ENCODE data around the gene NR5A2.

NR5A2 gene

DNA sequence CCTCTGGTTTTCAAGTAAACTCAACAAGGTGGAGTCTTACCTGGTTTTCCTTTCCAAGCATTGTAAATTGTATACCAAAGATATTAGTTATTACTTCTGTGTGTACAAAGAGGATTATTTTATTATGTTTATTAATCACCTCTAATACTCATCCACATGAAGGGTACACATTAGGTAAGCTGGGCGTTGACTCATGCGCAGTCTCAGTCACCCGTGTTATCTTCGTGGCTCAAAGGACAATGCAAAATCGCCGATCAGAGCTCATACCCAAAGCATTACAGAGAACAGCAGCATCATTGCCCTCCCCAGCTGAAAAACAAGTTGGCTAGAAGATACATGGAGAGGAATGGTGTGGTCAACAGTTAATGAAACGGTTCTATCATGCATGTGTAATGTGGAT, 148.7 kb downstream of the NR5A2 start:
- H3K27ac ChIP-seq: no peak overlapping the region

DNA sequence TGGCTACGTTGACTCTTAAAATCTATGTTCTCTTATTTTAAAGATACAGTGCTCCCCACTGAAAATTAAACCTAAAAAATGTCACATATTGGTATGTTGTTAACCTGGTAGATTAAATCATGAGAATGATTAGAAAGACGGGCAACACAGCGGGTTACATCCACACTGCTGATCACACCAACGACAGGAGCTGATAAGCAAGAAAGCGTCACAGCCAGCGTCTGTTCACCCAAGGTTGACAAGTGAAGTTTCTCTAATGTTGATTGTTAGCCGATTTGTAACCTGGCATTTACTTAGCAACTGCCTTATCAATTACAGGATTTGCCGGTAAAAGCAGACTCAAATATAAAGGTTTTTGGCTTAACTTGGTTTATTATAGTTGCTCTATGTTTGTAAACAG, 149.3 kb downstream of the NR5A2 start:
- Histone ChIP-seq H3K9me3 (no peaks in the 10 kb centered on the region), H3K36me3 (no peaks in the 10 kb centered on the region), H3K27ac (no peak overlapping the region), H3K4me3 (no peak overlapping the region), H3K27me3 (no peaks in the 10 kb centered on the region), H3K4me1 (no peaks in the 10 kb centered on the region)
- TF ChIP-seq, protein P1, sequence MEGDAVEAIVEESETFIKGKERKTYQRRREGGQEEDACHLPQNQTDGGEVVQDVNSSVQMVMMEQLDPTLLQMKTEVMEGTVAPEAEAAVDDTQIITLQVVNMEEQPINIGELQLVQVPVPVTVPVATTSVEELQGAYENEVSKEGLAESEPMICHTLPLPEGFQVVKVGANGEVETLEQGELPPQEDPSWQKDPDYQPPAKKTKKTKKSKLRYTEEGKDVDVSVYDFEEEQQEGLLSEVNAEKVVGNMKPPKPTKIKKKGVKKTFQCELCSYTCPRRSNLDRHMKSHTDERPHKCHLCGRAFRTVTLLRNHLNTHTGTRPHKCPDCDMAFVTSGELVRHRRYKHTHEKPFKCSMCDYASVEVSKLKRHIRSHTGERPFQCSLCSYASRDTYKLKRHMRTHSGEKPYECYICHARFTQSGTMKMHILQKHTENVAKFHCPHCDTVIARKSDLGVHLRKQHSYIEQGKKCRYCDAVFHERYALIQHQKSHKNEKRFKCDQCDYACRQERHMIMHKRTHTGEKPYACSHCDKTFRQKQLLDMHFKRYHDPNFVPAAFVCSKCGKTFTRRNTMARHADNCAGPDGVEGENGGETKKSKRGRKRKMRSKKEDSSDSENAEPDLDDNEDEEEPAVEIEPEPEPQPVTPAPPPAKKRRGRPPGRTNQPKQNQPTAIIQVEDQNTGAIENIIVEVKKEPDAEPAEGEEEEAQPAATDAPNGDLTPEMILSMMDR (IDR thresholded peaks at IDR 0.05): no peak
- no peak for DNase-seq
- intact Hi-C loops (cut with DNase I; ENCODE audit: low total_unique reads): no loop called here

More for the DNA sequence above, 148.7 kb downstream of the NR5A2 start:
- intact Hi-C loops (cut with DNase I; ENCODE audit: low total_unique reads): no loop called here
- H3K9me3 ChIP-seq: no peaks in the 10 kb centered on the region
- TF ChIP-seq, protein P1 (IDR thresholded peaks at IDR 0.05): no peak
- H3K4me3 ChIP-seq: no peak overlapping the region
- DNase-seq: no peak
- H3K4me1 ChIP-seq: no peaks in the 10 kb centered on the region
- H3K36me3 ChIP-seq: no peaks in the 10 kb centered on the region
- no peaks in the 10 kb centered on the region for H3K27me3 ChIP-seq

DNA sequence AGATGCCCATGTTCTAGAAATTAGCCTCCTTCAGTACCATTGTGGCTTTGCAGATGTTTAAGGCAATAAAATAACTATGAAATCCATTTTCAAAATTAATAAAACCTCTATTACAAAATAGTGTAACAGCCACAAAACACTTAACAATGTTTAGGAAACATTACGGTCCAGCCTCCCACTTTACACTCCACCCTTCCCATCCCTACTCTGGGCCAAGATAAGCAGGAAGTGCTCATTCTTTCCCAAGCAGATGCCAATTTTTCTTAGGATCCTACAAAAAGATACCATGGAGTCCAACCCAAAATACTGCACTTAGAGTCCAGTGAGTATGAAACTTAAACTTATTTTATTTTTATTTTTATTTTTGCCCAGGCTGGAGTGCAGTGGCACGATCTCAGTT, 150.8 kb downstream of the NR5A2 start:
- TF ChIP-seq, protein P1 (IDR thresholded peaks at IDR 0.05): no peak
- H3K27me3 ChIP-seq: no peaks in the 10 kb centered on the region
- no peaks in the 10 kb centered on the region for H3K9me3 ChIP-seq
- H3K4me3 ChIP-seq: no peak overlapping the region
- no peaks in the 10 kb centered on the region for H3K4me1 ChIP-seq
- DNase-seq: no peak
- intact Hi-C loops (cut with DNase I; ENCODE audit: low total_unique reads): no loop called here
- no peak overlapping the region for H3K27ac ChIP-seq
- no peaks in the 10 kb centered on the region for H3K36me3 ChIP-seq

- Histone ChIP-seq H3K36me3 (no peaks in the 10 kb centered on the region), H3K27ac (no peak overlapping the region), H3K9me3 (no peaks in the 10 kb centered on the region), H3K4me3 (no peak overlapping the region), H3K4me1 (no peaks in the 10 kb centered on the region), H3K27me3 (no peaks in the 10 kb centered on the region)
- TF ChIP-seq, protein P1 (IDR thresholded peaks at IDR 0.05): no peak
- no peak for DNase-seq
- intact Hi-C loops (cut with DNase I; ENCODE audit: low total_unique reads): no loop called here
Observed at GRCh38 chr1:200179126-200179780, 151.7 kb downstream of the NR5A2 start.

DNA sequence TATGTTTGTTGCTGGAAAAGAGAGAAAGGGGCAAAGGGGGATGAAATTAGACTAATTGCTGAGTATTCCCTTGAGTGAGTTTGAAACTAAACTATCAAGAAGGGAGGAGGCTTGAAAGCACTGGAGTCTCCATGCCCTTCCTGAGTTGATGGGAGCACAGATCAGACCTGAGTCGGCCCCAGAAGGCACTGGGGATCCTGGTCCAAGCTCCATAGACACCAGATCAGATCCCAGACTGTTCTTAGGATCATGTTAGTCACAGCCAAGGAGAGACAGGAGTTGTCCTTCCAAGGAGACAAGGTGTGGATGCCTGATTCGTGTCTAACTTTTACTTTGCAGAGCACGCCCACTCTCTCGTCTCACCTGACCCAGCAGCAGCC, 152.3 kb downstream of the NR5A2 start:
- Histone ChIP-seq H3K9me3 (no peaks in the 10 kb centered on the region), H3K4me3 (no peak overlapping the region), H3K36me3 (no peaks in the 10 kb centered on the region), H3K27me3 (no peaks in the 10 kb centered on the region), H3K27ac (no peak overlapping the region), H3K4me1 (no peaks in the 10 kb centered on the region)
- intact Hi-C loops (cut with DNase I; ENCODE audit: low total_unique reads): no loop called here
- no peak for DNase-seq
- TF ChIP-seq, protein P1 (IDR thresholded peaks at IDR 0.05): no peak

DNA sequence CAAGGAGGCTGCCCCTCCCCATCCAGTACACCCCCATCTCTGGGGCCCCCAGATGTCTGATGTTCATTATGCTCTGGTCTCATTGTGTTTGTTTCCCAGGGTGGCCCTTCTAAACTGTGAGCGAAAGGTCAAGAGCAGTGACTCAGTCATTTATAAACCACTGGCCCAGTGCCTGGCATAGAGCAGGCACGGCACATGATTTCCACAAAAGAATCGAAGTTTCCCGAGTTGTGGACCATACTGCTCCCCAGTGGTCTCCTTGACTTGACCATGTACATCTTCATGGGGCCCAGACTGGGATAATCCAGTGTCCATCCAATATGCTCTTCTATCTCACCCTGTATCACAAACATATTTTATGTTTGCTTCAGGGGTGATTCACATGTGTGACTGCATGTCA, 153.3 kb downstream of the NR5A2 start:
- no peak for DNase-seq
- H3K4me3 ChIP-seq: no peak overlapping the region
- no peaks in the 10 kb centered on the region for H3K9me3 ChIP-seq
- TF ChIP-seq, protein P1 (IDR thresholded peaks at IDR 0.05): no peak
- no peak overlapping the region for H3K27ac ChIP-seq
- intact Hi-C loops (cut with DNase I; ENCODE audit: low total_unique reads): no loop called here
- H3K27me3 ChIP-seq: no peaks in the 10 kb centered on the region
- H3K36me3 ChIP-seq: no peaks in the 10 kb centered on the region
- no peaks in the 10 kb centered on the region for H3K4me1 ChIP-seq

All from tibial artery (tissue), 4 donors.